Esophagus muscularis mucosa (tissue), 4 donors: ENCODE data around the gene FAM124B. TPM values are rescaled to one million over a fixed set of nuclear protein-coding genes. Genes with fewer than 3 reads are reported as not detected.
"Not testable (repeated sequence)": the region's sequence is repeated elsewhere in the genome, so short reads cannot be mapped to it uniquely, and the experiment has no call there.

Source experiments
- DNase-seq: peaks from one replicate; pipeline ENCODE4 v3.0.0-alpha.2; 2017; ENCODE audit errors: extremely low spot score
- H3K27ac ChIP-seq, 4 donors: fragments of 200-600 bp; sonication (generic); replicated peaks in 1 of 4; 1 replicate in 3 of 4; 2 replicates in 1 of 4; pipeline ENCODE4 v1.5.1; 2016 to 2019; ENCODE audit warnings: mild to moderate bottlenecking in 1 of 4
- H3K27me3 ChIP-seq, 4 donors: fragments of 200-600 bp; sonication (generic); one replicate each; pipeline versions ENCODE4 v1.5.1 to v1.6.0; 2016 to 2019
- H3K36me3 ChIP-seq, 4 donors: fragments of 200-600 bp; sonication (generic); one replicate each; pipeline ENCODE4 v1.5.1; 2016 to 2019
- H3K4me1 ChIP-seq, 4 donors: fragments of 200-600 bp; sonication (generic); one replicate each; pipeline ENCODE4 v1.5.1; 2016 to 2019
- H3K4me3 ChIP-seq, 4 donors: fragments of 200-600 bp; sonication (generic); 1 replicate in 2 of 4; 2 replicates in 2 of 4; pipeline ENCODE4 v1.5.1; 2016 to 2019; ENCODE audit warnings: mild to moderate bottlenecking in 4 of 4, moderate library complexity in 1 of 4
- H3K9me3 ChIP-seq, 4 donors: fragments of 200-600 bp; sonication (generic); 1 replicate in 3 of 4; 2 replicates in 1 of 4; pipeline ENCODE4 v1.5.1; 2016 to 2019
- EP300 ChIP-seq: sonication (generic); formaldehyde crosslinking; IDR thresholded peaks from one replicate; pipeline ENCODE4 v1.6.1; 2017; ENCODE audit warnings: antibody characterized with exemption
- POLR2A ChIP-seq: fragments of 450-650 bp; IDR thresholded peaks from one replicate; pipeline ENCODE4 v1.6.1; 2017; ENCODE audit warnings: antibody characterized with exemption, moderate library complexity, mild to moderate bottlenecking, low read depth
- POLR2AphosphoS5 ChIP-seq, 2 donors: sonication (generic); formaldehyde crosslinking; IDR thresholded peaks; one replicate each; pipeline ENCODE4 v1.6.1; 2017; ENCODE audit warnings: antibody characterized with exemption in 2 of 2
- WGBS: methylation state at CpG from one replicate; pipeline ENCODE4 v1.1.5; 2018; 5-methylcytosine and 5-hydroxymethylcytosine counted together
- intact Hi-C: fragments of 100-400 bp; cut with DNase I; formaldehyde crosslinking; loops from one replicate; pipeline ENCODE4 v1.15.1; 2023
- total RNA-seq, 4 donors: library from RNA; depleted of rRNA; stranded (reverse); fragments of >200 nt; gene quantifications; one replicate each; pipeline versions ENCODE4 v1.1.0 to v1.2.1, GENCODE V29; 2016
- TF ChIP-seq, protein P1 (sequence below), 3 experiments: fragments of 200-600 bp in 2 of 3; fragments of 450-650 bp in 1 of 3; sonication (generic) in 2 of 3; IDR thresholded peaks; one replicate each; pipeline ENCODE4 v1.5.1; 2017 to 2019; ENCODE audit warnings: antibody characterized with exemption in 3 of 3, mild to moderate bottlenecking in 2 of 3, moderate library complexity in 1 of 3

FAM124B gene
- total RNA-seq, 4 donors from 2014 or later: 2.3 to 6.2 (median 3.7) TPM

DNA sequence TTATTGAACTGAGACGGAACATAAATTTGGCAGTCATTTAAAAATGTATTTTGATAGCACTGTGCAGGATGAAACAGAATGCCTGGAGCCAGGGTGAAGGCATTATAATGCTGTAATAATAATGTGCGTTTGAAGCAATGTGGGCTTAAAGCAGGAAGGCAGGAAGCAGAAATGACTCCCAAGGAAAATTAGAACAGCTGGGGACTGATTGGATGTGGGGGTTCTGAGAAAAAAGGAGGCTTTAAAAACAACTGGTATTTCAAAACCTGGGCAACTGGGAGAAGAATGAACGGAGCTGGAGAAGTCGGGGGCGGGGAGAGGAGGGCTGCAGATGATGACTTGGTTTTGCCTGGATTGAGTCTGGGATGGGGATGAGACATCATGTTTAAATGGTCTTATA, 12.6 kb downstream of the FAM124B start:
- H3K27ac ChIP-seq: no peak overlapping the region
- no peak for DNase-seq
- no peaks in the 10 kb centered on the region for H3K9me3 ChIP-seq
- H3K4me1 ChIP-seq: no peaks in the 10 kb centered on the region
- no peak overlapping the region for H3K4me3 ChIP-seq
- intact Hi-C loops: no loop called here
- TF ChIP-seq, protein P1, sequence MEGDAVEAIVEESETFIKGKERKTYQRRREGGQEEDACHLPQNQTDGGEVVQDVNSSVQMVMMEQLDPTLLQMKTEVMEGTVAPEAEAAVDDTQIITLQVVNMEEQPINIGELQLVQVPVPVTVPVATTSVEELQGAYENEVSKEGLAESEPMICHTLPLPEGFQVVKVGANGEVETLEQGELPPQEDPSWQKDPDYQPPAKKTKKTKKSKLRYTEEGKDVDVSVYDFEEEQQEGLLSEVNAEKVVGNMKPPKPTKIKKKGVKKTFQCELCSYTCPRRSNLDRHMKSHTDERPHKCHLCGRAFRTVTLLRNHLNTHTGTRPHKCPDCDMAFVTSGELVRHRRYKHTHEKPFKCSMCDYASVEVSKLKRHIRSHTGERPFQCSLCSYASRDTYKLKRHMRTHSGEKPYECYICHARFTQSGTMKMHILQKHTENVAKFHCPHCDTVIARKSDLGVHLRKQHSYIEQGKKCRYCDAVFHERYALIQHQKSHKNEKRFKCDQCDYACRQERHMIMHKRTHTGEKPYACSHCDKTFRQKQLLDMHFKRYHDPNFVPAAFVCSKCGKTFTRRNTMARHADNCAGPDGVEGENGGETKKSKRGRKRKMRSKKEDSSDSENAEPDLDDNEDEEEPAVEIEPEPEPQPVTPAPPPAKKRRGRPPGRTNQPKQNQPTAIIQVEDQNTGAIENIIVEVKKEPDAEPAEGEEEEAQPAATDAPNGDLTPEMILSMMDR (IDR thresholded peaks at IDR 0.05): no peak
- TF ChIP-seq POLR2A (no peak), POLR2AphosphoS5 (IDR thresholded peaks at IDR 0.05) (no peak), EP300 (no peak)
- H3K36me3 ChIP-seq: no peaks in the 10 kb centered on the region
- H3K27me3 ChIP-seq: no peaks in the 10 kb centered on the region
- WGBS: 79% methylated on average over 5 of the region's 5 CpGs

DNA sequence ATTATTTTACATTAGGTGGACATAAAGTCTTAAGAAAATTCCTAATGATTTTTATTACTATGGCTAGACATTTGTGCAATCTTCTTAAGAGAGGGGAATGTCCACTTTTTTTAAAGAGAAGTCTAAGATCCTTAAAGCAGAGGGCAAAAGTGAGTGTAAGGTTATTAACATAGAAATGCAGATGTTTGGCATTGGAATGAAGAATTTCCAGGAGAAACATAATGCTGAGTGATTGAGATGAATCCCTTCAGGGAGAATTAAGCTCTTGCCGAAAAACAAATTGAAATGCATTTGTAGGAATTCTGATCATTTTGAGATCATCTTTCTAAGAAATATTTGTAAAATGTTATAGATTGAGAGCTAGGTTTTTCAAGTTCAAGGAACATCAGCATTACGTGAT, 15.0 kb downstream of the FAM124B start:
- H3K4me1 ChIP-seq: peaks cover 0 to 7% (median 3%) of the 10 kb centered on the region in 4 donors
- TF ChIP-seq, protein P1 (IDR thresholded peaks at IDR 0.05): no peak
- TF ChIP-seq POLR2AphosphoS5 (IDR thresholded peaks at IDR 0.05): no peak
- no peak for TF ChIP-seq EP300
- no peak for TF ChIP-seq POLR2A
- 74% methylated on average over 2 of the region's 2 CpGs for WGBS
- intact Hi-C loops: no loop called here
- no peaks in the 10 kb centered on the region for H3K9me3 ChIP-seq
- no peak overlapping the region for H3K4me3 ChIP-seq
- no peak overlapping the region for H3K27ac ChIP-seq
- no peak for DNase-seq
- no peaks in the 10 kb centered on the region for H3K27me3 ChIP-seq
- H3K36me3 ChIP-seq: no peaks in the 10 kb centered on the region

DNA sequence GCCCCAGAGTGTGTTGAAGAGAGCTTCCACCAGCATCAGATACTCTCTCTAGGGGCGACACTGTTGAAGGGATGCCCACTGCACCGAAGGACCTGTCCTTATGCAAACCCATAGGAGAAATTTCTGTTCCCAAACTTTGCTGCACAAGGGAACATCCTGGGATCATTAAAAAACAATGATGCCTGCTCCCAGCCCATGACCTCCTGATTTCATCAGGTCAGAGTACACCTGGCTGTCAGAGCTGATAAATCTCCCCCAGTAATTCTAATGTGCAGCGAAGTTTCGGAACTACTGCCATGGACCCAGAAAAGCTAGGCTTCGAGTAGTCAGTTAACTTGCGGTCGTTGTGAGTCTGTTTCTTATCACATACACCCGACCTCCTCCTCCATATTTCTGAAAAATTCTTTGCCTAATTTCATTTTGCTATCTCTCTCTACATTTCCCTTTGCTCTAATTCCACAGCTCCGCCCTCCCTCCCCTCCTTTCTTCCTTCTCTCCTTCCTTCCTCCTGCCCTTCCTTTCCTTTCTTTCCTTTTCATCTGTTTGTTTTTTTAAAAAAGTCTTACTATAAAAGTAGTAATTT, 18.8 kb downstream of the FAM124B start:
- Histone ChIP-seq H3K9me3 (no peaks in the 10 kb centered on the region), H3K4me3 (no peak overlapping the region), H3K36me3 (peaks cover 0 to 8% (median 0%) of the 10 kb centered on the region in 4 donors), H3K27me3 (no peaks in the 10 kb centered on the region), H3K27ac (no peak overlapping the region), H3K4me1 (peaks cover 0 to 17% (median 6%) of the 10 kb centered on the region in 4 donors)
- WGBS: 88% methylated on average over 9 of the region's 9 CpGs
- TF ChIP-seq, protein P1 (IDR thresholded peaks at IDR 0.05): no peak
- TF ChIP-seq EP300 (no peak), POLR2A (no peak), POLR2AphosphoS5 (IDR thresholded peaks at IDR 0.05) (no peak)
- DNase-seq: no peak
- intact Hi-C loops: no loop called here

DNA sequence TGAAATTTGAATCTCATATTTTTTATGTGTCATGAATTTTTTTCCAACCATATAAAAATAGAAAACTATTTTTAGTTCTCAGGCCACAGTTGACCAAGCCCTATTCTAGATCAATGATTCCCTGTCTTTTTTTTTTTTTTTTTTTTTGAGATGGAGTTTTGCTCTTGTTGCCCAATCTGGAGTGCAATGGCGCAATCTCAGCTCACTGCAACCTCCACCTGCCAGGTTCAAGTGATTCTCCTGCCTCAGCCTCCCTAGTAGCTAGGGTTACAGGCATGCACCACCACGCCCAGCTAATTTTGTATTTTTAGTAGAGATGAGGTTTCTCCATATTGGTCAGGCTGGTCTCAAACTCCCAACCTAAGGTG, 19.6 kb downstream of the FAM124B start:
- peaks cover 0 to 19% (median 6%) of the 10 kb centered on the region in 4 donors for H3K4me1 ChIP-seq
- H3K27me3 ChIP-seq, DNase-seq, H3K36me3 ChIP-seq, H3K27ac ChIP-seq, H3K4me3 ChIP-seq, intact Hi-C loops, H3K9me3 ChIP-seq: not testable (repeated sequence)
- 90% methylated on average over 2 of the region's 2 CpGs for WGBS

DNA sequence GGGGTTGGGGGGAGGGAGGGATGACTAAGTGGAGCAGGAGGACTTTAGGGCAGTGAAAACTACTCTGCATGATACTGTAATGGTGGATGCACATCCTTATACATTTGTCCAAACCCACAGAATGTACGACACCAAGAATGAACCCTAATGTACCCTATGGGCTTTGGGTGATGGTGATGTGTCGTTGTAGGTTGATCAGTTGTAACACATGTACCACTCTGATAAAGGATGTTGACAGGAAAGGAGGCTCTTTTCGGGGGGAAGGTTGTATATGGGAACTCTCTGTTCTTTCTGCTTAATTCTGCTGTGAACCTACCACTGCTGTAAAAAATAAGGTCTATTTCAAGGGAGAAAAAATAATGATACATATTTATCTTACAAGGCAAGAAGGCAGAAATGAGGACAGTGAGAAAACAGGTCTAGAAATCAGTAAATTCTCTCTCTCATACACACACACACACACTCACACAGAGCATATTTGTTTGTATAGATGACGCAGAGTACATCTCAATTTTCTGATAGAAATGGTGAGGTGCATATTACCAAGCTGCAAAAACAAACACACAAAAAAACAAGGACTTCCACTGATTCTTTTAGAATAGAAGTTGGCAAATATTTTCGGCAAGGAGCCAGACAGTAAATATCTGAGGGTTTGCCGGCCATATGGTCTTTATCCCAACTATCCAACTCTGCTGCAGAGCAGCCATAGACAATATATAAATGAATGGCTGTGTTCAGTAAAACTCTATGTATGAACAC, 20.2 kb downstream of the FAM124B start:
- 66% methylated on average over 6 of the region's 6 CpGs for WGBS
- intact Hi-C loops: no loop called here
- no peaks in the 10 kb centered on the region for H3K9me3 ChIP-seq
- H3K36me3 ChIP-seq: peaks cover 0 to 8% (median 0%) of the 10 kb centered on the region in 4 donors
- TF ChIP-seq POLR2A: no peak
- no peak for TF ChIP-seq POLR2AphosphoS5 (IDR thresholded peaks at IDR 0.05)
- no peak for TF ChIP-seq EP300
- TF ChIP-seq, protein P1 (IDR thresholded peaks at IDR 0.05): no peak
- no peak overlapping the region for H3K27ac ChIP-seq
- DNase-seq: no peak
- peaks cover 0 to 19% (median 6%) of the 10 kb centered on the region in 4 donors for H3K4me1 ChIP-seq
- no peaks in the 10 kb centered on the region for H3K27me3 ChIP-seq
- H3K4me3 ChIP-seq: no peak overlapping the region
